ENCODE results near the gene STK24. TPM values are rescaled to one million over a fixed set of nuclear protein-coding genes. Genes with fewer than 3 reads are reported as not detected.

STK24 gene
- total RNA-seq, 2 experiments from 2014 or later: 134 to 148 TPM

DNA sequence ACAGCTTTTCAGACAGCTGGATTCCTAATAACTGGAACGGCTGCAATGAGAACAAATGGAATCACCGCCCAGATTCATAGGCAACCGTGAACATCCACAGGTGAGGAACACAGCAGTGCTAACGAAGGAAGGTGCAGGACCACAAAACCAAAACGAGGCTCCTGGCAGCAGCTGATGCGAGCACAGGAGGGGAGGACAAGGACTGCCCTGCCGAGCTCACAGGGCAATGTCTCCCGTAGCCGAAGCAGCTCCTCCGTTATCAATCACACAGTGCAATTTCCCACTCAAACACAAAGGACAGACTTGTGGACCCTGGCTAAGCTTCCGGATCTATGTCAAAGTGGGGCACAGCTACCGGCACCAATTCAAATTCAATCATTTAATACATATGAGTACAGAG, 70.6 kb downstream of the STK24 start:
- ATAC-seq (no peak), DNase-seq (no peak)
- Mint-ChIP-seq H3K27ac (no peak overlapping the region), H3K36me3 (peaks cover 46% of the 10 kb centered on the region), H3K4me3 (no peak overlapping the region), H3K27me3 (no peaks in the 10 kb centered on the region), H3K9me3 (ENCODE audit: low read depth) (no peaks in the 10 kb centered on the region), H3K4me1 (peaks cover 66% of the 10 kb centered on the region)
- CTCF ChIA-PET: interaction anchor here (0.9 to 4.3 kb wide), 3 partner anchors 22 to 61 kb away, joined by 5 to 17 read pairs (median 7); no protein-coding TSS in a partner anchor

DNA sequence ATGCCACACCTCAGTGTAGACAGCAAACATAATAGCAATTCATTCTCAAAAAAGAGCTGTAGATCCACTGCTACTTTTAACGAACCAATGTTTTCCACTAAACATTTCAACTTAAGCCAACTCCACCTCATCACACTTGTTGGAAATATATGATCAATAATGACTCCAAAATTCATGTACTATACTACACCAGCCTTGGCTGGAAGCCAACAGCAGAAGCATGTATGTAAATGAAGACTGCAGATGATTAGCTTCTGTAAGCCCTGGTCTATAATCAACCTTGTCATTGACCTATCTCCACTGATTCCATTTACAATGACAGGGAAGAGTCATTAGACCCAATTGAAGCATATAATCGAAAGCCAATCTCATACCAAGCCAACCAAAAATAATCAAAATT, 71.7 kb downstream of the STK24 start:
- Mint-ChIP-seq H3K4me1 (peaks cover 59% of the 10 kb centered on the region), H3K36me3 (peaks cover 39% of the 10 kb centered on the region), H3K27ac (no peak overlapping the region), H3K9me3 (ENCODE audit: low read depth) (no peaks in the 10 kb centered on the region), H3K27me3 (no peaks in the 10 kb centered on the region), H3K4me3 (no peak overlapping the region)
- CTCF ChIA-PET: interaction anchor here (0.7 to 4.3 kb wide), 5 partner anchors 10 to 60 kb away, joined by 3 to 17 read pairs (median 5); no protein-coding TSS in a partner anchor
- no peak for ATAC-seq
- no peak for DNase-seq

DNA sequence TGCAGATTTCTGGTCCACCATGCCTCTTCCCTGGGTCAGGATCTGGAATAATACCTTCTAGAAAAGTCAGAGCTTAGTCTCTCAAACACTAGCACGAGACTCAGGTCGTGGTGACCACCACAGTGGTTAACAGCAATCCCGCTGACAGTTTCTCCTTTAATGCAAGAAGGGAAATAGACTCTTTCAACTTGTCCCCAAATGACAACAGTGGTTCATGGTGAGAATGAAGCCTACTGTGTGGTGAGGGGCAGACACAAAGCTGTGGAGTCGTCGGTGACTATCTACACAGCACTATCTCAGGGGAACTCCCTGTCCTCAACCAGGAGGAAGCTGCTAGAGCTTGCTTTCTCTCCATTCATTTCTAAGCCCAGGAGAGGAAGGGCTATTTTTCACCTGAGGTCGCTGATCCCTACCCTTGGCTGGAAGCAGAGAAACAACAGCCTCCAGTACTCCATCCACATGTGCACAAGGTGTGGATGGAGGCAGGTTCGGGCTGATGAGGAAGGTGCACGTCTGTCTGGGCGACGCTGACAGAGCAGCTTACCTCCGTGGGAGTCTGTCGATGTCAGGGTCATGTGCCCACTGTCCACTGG, 72.4 kb downstream of the STK24 start:
- CTCF ChIA-PET: interaction anchor here (0.7 to 4.3 kb wide), 8 partner anchors 9 to 169 kb away, joined by 3 to 17 read pairs (median 4); no protein-coding TSS in a partner anchor
- peaks cover 43% of the 10 kb centered on the region for H3K36me3 Mint-ChIP-seq
- H3K27me3 Mint-ChIP-seq: no peaks in the 10 kb centered on the region
- peak overlapping the region; percentile 2 for H3K27ac Mint-ChIP-seq
- H3K4me1 Mint-ChIP-seq: peaks cover 51% of the 10 kb centered on the region
- H3K9me3 Mint-ChIP-seq (ENCODE audit: low read depth): no peaks in the 10 kb centered on the region
- ATAC-seq (peak; percentile 91), DNase-seq (peak; percentile 83)
- no peak overlapping the region for H3K4me3 Mint-ChIP-seq

DNA sequence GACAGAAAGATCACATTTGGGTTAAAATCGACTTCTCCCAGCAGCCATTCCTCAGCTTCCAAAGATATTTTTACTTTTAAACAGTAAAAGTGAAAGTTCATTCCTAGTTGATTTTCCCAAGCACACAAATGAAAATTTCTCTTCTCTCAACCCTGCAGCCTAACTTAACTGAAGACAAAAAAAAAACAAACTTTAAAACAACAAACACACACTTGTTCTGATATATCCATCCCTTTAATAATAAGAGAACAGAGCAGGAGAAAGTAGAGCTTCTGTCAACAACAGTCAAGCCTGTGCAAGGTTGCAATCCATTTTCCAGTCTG, 72.9 kb downstream of the STK24 start:
- Mint-ChIP-seq H3K9me3 (ENCODE audit: low read depth) (no peaks in the 10 kb centered on the region), H3K4me1 (peaks cover 47% of the 10 kb centered on the region), H3K27ac (no peak overlapping the region), H3K27me3 (no peaks in the 10 kb centered on the region), H3K4me3 (no peak overlapping the region), H3K36me3 (peaks cover 47% of the 10 kb centered on the region)
- DNase-seq: no peak
- CTCF ChIA-PET: interaction anchor here (0.9 to 4.3 kb wide), 7 partner anchors 9 to 169 kb away, joined by 3 to 17 read pairs (median 4); no protein-coding TSS in a partner anchor
- peak; percentile 15 for ATAC-seq

DNA sequence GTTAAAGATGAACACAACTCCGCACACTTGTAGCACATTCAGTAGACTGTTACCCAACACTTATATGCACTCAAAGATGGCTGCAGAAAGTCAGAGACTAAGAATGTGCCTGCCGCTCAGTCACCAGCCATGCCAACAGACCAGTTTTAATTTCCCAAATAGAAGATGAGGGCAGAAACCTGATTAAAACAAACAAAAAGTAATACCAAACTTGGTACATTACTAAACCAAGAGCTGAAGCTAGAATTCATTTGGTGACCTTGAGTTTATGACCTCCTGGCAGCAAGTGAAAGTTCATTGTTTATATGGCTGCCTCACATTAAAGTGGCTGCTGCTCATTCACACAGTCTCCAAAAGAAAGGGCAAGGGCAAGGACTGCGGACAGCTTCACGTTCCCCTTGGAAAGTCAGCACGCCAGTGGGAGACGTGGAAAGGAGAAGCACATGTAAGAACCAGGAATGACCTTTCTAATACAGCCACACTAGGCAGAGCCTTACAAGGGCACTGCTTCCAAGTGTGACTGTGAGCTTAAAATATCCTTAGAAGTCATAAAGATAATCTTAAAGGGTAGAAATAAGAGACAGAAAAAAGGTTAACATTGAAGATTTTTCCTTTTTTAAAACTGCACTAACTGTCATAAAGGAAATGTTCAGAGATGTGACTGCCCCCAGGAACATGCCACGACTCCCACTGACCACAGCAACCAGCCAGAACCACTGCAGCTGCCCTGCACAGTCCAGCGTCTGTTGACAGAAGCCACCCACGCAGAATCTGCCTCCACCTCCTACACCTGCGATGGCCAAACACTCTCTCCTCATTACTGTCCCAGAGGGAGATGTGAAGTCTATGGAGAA, 73.5 kb downstream of the STK24 start:
- DNase-seq: no peak
- Mint-ChIP-seq H3K4me1 (peaks cover 41% of the 10 kb centered on the region), H3K27me3 (no peaks in the 10 kb centered on the region), H3K36me3 (peaks cover 44% of the 10 kb centered on the region), H3K4me3 (no peak overlapping the region), H3K27ac (no peak overlapping the region), H3K9me3 (ENCODE audit: low read depth) (no peaks in the 10 kb centered on the region)
- no peak for ATAC-seq
- CTCF ChIA-PET: interaction anchor here (1.0 to 4.3 kb wide), 5 partner anchors 8 to 170 kb away, joined by 3 to 17 read pairs (median 4); no protein-coding TSS in a partner anchor

DNA sequence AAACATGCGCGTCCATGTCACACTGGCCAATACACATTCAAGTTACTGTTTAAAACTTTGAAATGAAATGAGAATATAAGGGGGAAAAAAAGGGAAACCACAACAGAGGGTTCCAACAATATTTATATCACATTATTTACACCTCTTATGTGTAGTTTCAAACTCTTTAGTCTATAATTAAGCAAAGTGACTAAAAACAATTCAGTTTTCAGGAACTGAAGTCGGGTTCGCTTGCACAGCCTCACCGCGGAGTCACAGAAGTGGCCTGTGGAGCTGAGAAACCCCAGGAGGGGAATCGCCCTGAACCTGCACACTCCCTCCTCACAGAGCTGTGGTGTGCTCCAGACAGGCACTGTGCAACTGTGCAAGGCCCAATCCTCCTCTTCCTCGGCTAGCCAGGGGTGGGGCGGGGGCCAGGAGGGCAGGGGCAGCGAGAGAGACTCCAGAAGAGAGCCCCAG, 75.9 kb downstream of the STK24 start:
- Mint-ChIP-seq H3K4me1 (peaks cover 38% of the 10 kb centered on the region), H3K27me3 (no peaks in the 10 kb centered on the region), H3K9me3 (ENCODE audit: low read depth) (no peaks in the 10 kb centered on the region), H3K4me3 (no peak overlapping the region), H3K27ac (no peak overlapping the region), H3K36me3 (peaks cover 35% of the 10 kb centered on the region)
- CTCF ChIA-PET: no interaction called here
- ATAC-seq: no peak
- DNase-seq: no peak

DNA sequence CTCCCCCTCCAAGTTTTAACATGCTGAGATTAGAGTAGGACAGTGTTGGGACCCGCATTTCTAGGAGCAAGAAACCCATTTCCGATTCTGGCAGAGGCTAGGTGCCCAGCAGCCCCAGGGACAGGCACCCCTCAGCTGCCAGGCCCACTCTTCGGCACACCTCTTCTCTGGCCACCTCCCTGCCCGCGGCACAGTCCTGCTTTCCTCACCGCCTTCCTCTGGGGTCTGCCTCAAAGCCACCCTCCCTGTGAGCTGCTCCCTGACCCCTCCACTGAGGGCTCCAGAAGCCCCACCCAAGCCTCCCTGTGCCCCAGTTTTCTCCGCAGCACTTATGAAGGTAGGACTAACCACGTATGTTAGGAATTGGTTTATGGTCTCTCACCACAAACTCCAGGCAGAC, 79.9 kb downstream of the STK24 start:
- H3K4me3 Mint-ChIP-seq: no peak overlapping the region

DNA sequence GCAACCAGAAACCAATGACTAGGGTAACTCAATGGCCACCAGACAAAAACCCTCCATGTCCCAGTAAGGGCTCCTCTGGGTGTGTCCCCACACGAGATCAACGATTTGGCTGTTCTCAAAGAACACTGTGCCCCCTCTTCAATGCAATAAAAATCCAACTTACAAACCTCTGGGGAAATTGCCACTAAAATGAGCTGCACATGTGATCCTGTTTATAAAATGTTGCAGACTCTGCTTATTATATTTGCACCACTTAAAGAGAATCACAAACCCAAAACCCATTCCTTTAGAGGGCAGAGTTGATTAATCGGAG, 80.5 kb downstream of the STK24 start:
- no peaks in the 10 kb centered on the region for H3K9me3 Mint-ChIP-seq (ENCODE audit: low read depth)
- no peaks in the 10 kb centered on the region for H3K27me3 Mint-ChIP-seq
- H3K27ac Mint-ChIP-seq: no peak overlapping the region
- CTCF ChIA-PET: interaction anchor here (1.1 to 2.3 kb wide), 2 partner anchors 8 to 16 kb away, joined by 3 to 5 read pairs; no protein-coding TSS in a partner anchor
- ATAC-seq (no peak), DNase-seq (no peak)
- H3K36me3 Mint-ChIP-seq: peaks cover 12% of the 10 kb centered on the region
- H3K4me1 Mint-ChIP-seq: peaks cover 22% of the 10 kb centered on the region
- H3K4me3 Mint-ChIP-seq: no peak overlapping the region

More for the DNA sequence above, 79.9 kb downstream of the STK24 start:
- peaks cover 12% of the 10 kb centered on the region for H3K36me3 Mint-ChIP-seq
- no peaks in the 10 kb centered on the region for H3K27me3 Mint-ChIP-seq
- H3K9me3 Mint-ChIP-seq (ENCODE audit: low read depth): no peaks in the 10 kb centered on the region
- DNase-seq (no peak), ATAC-seq (no peak)
- CTCF ChIA-PET: no interaction called here
- no peak overlapping the region for H3K27ac Mint-ChIP-seq
- peaks cover 21% of the 10 kb centered on the region for H3K4me1 Mint-ChIP-seq

DNA sequence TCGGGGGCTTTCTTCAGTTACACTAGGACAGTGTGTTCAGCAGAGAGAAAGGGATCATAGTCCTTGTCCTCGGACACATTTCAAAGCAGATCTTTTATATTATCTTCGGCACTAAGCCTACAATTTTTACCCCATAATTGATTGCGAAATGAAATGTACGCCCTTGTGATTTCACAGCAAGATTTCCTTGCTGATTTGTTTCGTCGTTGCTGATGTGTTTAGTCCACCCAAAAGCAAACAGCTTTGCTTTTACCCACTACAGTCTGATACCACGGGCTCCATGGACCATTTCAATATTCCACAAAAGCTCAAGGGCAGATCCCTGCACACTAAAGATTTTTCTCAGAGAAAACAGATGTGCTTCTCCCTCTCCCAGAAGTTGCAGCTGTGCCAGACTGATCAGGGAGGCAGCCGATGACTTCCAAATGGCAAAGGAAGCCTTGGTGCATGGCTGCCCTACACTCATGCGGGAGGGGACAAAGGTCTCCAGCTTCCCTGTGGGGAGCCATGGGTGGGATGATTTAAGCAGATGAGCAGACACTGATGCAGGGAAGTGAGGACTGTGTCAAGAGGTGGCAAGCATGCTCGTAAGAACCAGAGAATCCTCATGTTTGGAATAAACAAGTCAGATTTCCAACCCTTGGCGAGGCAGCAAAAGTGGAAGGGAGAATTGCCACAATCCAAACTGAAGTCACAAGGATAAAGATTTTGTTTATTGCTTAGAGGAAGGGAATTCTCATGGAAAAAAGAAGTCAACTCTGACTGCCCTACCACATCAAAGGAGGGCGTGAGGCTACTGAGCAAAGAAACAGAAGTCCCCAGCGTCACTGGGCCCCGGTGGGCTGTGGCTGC, 81.1 kb downstream of the STK24 start:
- peaks cover 14% of the 10 kb centered on the region for H3K36me3 Mint-ChIP-seq
- CTCF ChIA-PET: interaction anchor here (1.1 to 2.3 kb wide), 3 partner anchors 8 to 15 kb away, joined by 3 to 5 read pairs (median 5); no protein-coding TSS in a partner anchor
- no peak overlapping the region for H3K4me3 Mint-ChIP-seq
- no peak for DNase-seq
- H3K9me3 Mint-ChIP-seq (ENCODE audit: low read depth): no peaks in the 10 kb centered on the region
- peaks cover 25% of the 10 kb centered on the region for H3K4me1 Mint-ChIP-seq
- ATAC-seq: no peak
- H3K27me3 Mint-ChIP-seq: no peaks in the 10 kb centered on the region
- H3K27ac Mint-ChIP-seq: no peak overlapping the region

DNA sequence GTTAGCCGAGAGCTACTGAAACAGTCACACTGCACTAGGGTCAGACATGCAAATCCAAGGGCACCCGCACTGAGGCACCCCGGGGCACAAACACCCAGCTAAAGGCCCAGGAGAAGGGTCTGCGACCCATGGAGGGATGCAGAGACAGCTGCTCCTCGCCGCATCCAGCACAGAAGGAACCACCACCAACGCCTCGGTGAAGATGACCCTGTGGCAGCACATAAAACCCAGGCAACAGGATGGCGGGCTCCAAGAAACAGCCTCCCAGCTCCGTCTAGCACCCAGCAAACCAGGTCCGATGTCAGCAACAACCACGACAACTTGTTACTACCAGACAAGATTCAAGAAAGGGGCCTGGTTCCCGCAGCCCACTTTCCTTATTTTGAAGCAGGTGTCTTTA, 82.1 kb downstream of the STK24 start:
- H3K27ac Mint-ChIP-seq: no peak overlapping the region
- ATAC-seq: no peak
- CTCF ChIA-PET: interaction anchor here (1.6 to 2.3 kb wide), 2 partner anchors 9 to 12 kb away, joined by 5 read pairs; no protein-coding TSS in a partner anchor
- H3K4me3 Mint-ChIP-seq: no peak overlapping the region
- peaks cover 31% of the 10 kb centered on the region for H3K4me1 Mint-ChIP-seq
- peaks cover 13% of the 10 kb centered on the region for H3K36me3 Mint-ChIP-seq
- H3K27me3 Mint-ChIP-seq: no peaks in the 10 kb centered on the region
- no peak for DNase-seq
- H3K9me3 Mint-ChIP-seq (ENCODE audit: low read depth): no peaks in the 10 kb centered on the region

DNA sequence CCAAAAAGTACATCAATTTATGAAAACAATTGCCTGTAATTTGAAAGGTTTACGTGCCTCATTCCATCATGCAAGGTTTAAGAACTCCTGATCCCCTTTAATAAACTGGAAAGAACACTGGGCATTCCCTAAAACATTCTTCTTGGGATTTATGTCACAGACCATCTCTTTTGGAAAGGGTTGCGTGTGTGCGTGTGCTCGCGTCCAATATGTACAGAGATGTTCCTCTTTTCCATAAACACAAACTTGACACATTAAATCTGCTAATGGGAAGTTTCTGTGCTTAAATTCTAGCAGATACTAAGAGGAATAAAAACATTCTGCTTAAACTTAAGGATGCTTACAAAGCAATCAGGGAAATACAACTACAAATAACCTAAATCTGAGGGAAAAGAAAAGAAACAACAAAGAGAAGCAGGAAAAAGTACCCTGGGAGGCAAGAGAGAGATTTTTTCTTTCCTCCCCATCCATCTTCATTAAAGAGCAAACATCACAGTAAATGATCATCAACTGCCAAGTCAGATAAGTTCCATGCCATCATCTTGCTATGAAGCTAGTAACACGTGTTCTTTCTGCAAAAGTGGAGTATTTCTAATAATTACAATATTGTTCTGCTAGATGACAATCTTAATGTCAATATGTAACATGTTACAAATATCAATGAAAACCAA, 83.7 kb downstream of the STK24 start:
- H3K36me3 Mint-ChIP-seq: peaks cover 8% of the 10 kb centered on the region
- ATAC-seq: no peak
- H3K9me3 Mint-ChIP-seq (ENCODE audit: low read depth): no peaks in the 10 kb centered on the region
- DNase-seq: no peak
- no peak overlapping the region for H3K4me3 Mint-ChIP-seq
- no peaks in the 10 kb centered on the region for H3K27me3 Mint-ChIP-seq
- no peak overlapping the region for H3K27ac Mint-ChIP-seq
- H3K4me1 Mint-ChIP-seq: peaks cover 38% of the 10 kb centered on the region
- CTCF ChIA-PET: interaction anchor here (1.2 kb wide), 1 partner anchor 48 kb away, joined by 3 read pairs; no protein-coding TSS in a partner anchor

DNA sequence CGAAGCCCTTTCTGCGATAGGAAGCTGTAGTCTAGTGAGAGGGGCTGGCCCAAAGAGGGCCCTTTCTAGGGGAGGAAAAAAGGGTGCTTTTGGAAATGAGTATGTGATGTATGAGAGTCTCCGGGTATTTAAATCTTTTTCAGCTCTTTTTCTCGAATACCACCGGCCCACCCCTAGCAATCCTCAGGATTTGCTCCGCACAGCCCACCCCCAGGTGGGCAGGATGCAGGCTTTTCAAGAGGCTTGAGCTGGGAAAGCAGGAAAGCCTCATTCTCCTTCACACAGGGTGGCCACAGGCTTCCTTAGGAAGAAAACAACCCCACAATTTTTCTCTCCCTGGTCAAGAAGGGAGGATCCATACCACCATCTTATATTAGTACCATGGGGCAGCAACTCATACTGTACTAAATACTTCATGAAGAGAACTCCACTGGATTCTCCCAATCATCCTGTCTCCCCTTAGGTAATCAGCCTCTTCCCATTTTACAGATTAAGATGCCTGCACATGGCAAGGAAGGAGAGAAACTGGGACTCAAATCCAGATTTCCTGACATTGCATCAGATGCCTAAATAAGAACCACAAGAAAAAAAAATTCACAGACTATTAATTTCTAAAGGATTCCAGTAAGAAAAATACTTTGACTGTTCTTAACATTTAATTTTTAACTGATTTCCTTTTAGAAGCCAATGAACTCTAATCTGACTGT, 84.4 kb downstream of the STK24 start:
- DNase-seq (no peak), ATAC-seq (no peak)
- Mint-ChIP-seq H3K4me3 (no peak overlapping the region), H3K36me3 (peaks cover 6% of the 10 kb centered on the region), H3K9me3 (ENCODE audit: low read depth) (no peaks in the 10 kb centered on the region), H3K4me1 (peaks cover 37% of the 10 kb centered on the region), H3K27ac (no peak overlapping the region), H3K27me3 (no peaks in the 10 kb centered on the region)
- CTCF ChIA-PET: interaction anchor here (1.2 kb wide), 1 partner anchor 47 kb away, joined by 3 read pairs; no protein-coding TSS in a partner anchor

Data from activated CD8-positive, alpha-beta memory T cell treated with anti-CD3 and anti-CD28 coated beads, Interleukin-2, amount 10 ng/mL, durations not matched to agents 7 days and 5 days (primary cell).